KMS-11 (cell line): ENCODE results near the gene FAM13A.

Source experiments
- H2AFZ ChIP-seq: fragments of 200-600 bp; sonication (generic); 2 replicates; pipeline ENCODE4 v1.6.1; 2016; ENCODE audit warnings: antibody characterized with exemption, mixed run types, low read depth
- H3K27ac ChIP-seq: fragments of 200-600 bp; sonication (generic); 2 replicates; pipeline ENCODE4 v1.6.1; 2016; ENCODE audit warnings: mild to moderate bottlenecking, mixed run types
- H3K27me3 ChIP-seq: fragments of 200-600 bp; sonication (generic); 2 replicates; pipeline ENCODE4 v1.6.1; 2017; ENCODE audit warnings: mild to moderate bottlenecking, low read depth, mixed run types, moderate library complexity; ENCODE audit not compliant: insufficient read depth
- H3K36me3 ChIP-seq: fragments of 200-600 bp; sonication (generic); 2 replicates; pipeline ENCODE4 v1.6.1; 2017; ENCODE audit warnings: mild to moderate bottlenecking, mixed run types; ENCODE audit not compliant: insufficient read depth
- H3K4me1 ChIP-seq: fragments of 200-600 bp; sonication (generic); 2 replicates; pipeline ENCODE4 v1.6.1; 2016; ENCODE audit warnings: mild to moderate bottlenecking, low read depth, mixed run types; ENCODE audit not compliant: poor library complexity, severe bottlenecking
- H3K4me2 ChIP-seq: fragments of 200-600 bp; sonication (generic); 2 replicates; pipeline ENCODE4 v1.7.0; 2016; ENCODE audit warnings: mild to moderate bottlenecking, mixed run types
- H3K4me3 ChIP-seq: fragments of 200-600 bp; sonication (generic); IDR thresholded peaks from 2 replicates; pipeline ENCODE4 v1.6.1; 2017; ENCODE audit warnings: low read depth, low read length, mixed read lengths; ENCODE audit not compliant: insufficient read depth
- H3K79me2 ChIP-seq: fragments of 200-600 bp; sonication (generic); 2 replicates; pipeline ENCODE4 v1.6.1; 2016; ENCODE audit warnings: low read depth, mixed run types; ENCODE audit not compliant: insufficient read depth
- H3K9ac ChIP-seq: fragments of 200-600 bp; sonication (generic); 2 replicates; pipeline ENCODE4 v1.6.1; 2016; ENCODE audit warnings: mild to moderate bottlenecking, mixed run types
- H4K20me1 ChIP-seq: fragments of 200-600 bp; sonication (generic); 2 replicates; pipeline ENCODE4 v1.6.1; 2016; ENCODE audit warnings: mild to moderate bottlenecking, mixed run types; ENCODE audit not compliant: insufficient read depth
- TF ChIP-seq, protein P1 (sequence below): fragments of 200-600 bp; sonication (generic); conservative IDR thresholded peaks from 2 replicates; pipeline ENCODE4 v1.6.1; 2017; ENCODE audit warnings: low read depth, mild to moderate bottlenecking, antibody characterized with exemption, low read length, moderate library complexity, mixed read lengths

The FAM13A gene

DNA sequence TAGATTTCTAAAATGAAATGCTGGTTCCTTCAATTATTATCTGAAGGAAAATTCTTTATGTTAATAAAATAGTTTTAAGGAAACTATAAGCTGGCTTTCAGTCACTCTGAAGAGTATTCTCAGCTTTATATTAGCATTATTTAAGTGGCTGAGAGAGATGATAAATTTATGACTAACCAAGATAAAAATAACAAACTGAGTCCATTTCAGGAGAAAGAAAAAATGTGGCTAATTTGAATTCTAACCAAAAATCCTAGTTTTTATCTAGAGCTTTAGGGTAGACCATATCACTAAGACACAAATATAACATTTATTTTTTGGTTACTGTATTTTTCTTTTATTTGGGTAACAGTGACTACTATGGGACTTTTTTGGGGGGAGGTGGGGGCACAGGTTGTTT, 299.9 kb downstream of the FAM13A start:
- H3K36me3 ChIP-seq = no peaks in the 10 kb centered on the region
- no peak overlapping the region for H3K4me2 ChIP-seq
- no peak overlapping the region for H3K4me3 ChIP-seq
- TF ChIP-seq, protein P1, sequence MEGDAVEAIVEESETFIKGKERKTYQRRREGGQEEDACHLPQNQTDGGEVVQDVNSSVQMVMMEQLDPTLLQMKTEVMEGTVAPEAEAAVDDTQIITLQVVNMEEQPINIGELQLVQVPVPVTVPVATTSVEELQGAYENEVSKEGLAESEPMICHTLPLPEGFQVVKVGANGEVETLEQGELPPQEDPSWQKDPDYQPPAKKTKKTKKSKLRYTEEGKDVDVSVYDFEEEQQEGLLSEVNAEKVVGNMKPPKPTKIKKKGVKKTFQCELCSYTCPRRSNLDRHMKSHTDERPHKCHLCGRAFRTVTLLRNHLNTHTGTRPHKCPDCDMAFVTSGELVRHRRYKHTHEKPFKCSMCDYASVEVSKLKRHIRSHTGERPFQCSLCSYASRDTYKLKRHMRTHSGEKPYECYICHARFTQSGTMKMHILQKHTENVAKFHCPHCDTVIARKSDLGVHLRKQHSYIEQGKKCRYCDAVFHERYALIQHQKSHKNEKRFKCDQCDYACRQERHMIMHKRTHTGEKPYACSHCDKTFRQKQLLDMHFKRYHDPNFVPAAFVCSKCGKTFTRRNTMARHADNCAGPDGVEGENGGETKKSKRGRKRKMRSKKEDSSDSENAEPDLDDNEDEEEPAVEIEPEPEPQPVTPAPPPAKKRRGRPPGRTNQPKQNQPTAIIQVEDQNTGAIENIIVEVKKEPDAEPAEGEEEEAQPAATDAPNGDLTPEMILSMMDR = no peak
- no peaks in the 10 kb centered on the region for H4K20me1 ChIP-seq
- H3K79me2 ChIP-seq = no peaks in the 10 kb centered on the region
- no peaks in the 10 kb centered on the region for H3K4me1 ChIP-seq
- no peak overlapping the region for H3K27ac ChIP-seq
- H3K27me3 ChIP-seq = no peaks in the 10 kb centered on the region
- no peak overlapping the region for H2AFZ ChIP-seq
- no peak overlapping the region for H3K9ac ChIP-seq

DNA sequence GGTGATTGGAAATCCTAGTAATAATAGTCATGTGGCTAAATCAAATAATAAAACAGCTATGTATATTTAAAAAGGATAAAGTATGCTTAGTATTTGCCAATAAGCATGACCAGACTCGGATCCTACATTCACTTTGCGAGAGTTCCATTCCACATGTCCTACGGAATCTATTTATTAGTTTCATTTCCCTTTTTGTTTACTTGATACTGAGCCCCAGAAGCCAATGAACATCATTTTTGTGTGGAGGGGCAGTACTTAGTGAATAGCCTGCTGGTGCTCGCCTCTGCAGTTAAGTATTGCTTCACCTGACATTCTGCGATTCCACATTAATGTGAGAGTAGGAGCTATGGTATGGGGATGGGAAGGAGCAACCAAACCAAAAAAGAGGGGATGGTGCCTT, 300.8 kb downstream of the FAM13A start:
- Histone ChIP-seq H2AFZ (no peak overlapping the region), H3K36me3 (no peaks in the 10 kb centered on the region), H3K27me3 (no peaks in the 10 kb centered on the region), H3K79me2 (no peaks in the 10 kb centered on the region), H4K20me1 (no peaks in the 10 kb centered on the region), H3K4me1 (no peaks in the 10 kb centered on the region), H3K9ac (no peak overlapping the region), H3K27ac (no peak overlapping the region), H3K4me2 (no peak overlapping the region), H3K4me3 (no peak overlapping the region)
- TF ChIP-seq, protein P1 = no peak

DNA sequence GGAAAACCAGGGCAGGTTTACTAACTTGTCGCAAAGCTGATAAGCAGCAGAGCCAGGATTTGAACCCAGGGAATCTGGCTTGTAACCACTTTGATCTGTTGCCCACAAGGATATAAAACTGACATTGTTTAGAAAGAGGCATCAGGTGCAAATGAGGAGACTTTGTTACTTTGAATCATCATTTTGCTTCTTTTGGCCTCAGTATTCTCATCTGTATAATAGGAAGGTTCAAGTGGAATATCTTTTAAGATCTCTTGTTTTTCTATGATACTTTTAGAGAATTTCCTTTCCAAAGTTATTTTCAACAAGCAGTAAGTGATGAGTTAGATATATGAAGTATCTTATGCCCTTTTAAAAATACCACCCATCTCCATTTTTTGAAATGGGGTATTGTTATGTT, 301.5 kb downstream of the FAM13A start:
- H3K4me2 ChIP-seq = no peak overlapping the region
- H2AFZ ChIP-seq = no peak overlapping the region
- no peak overlapping the region for H3K4me3 ChIP-seq
- no peaks in the 10 kb centered on the region for H3K79me2 ChIP-seq
- H3K9ac ChIP-seq = no peak overlapping the region
- H3K27me3 ChIP-seq = no peaks in the 10 kb centered on the region
- H3K4me1 ChIP-seq = no peaks in the 10 kb centered on the region
- TF ChIP-seq, protein P1 = no peak
- no peaks in the 10 kb centered on the region for H4K20me1 ChIP-seq
- no peak overlapping the region for H3K27ac ChIP-seq
- H3K36me3 ChIP-seq = no peaks in the 10 kb centered on the region

DNA sequence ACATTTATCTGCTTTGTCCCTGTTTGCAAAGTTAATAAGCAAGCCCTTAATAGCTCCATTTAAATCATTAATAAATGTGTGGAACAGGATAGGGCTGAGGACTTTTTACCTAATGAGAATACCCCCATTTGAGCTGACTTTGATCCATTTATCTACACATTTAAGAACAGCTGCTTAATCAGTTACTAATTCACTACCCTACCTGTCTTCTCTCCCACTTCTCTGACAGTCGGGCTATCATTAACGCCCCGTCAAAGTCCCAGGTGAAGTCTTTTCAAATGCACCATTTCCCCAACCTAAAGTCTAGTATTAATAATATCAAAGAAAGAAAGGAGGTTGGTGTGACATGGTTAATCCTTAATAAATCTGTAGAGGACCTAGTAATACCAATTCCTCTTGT, 302.2 kb downstream of the FAM13A start:
- no peak overlapping the region for H3K4me2 ChIP-seq
- no peak overlapping the region for H2AFZ ChIP-seq
- H4K20me1 ChIP-seq = no peaks in the 10 kb centered on the region
- H3K36me3 ChIP-seq = no peaks in the 10 kb centered on the region
- no peak overlapping the region for H3K27ac ChIP-seq
- H3K4me1 ChIP-seq = no peaks in the 10 kb centered on the region
- H3K9ac ChIP-seq = no peak overlapping the region
- H3K4me3 ChIP-seq = no peak overlapping the region
- no peaks in the 10 kb centered on the region for H3K27me3 ChIP-seq
- no peaks in the 10 kb centered on the region for H3K79me2 ChIP-seq
- TF ChIP-seq, protein P1 = no peak
